Tibial nerve (tissue), 4 donors: ENCODE results near the gene OMD.

Experiments used
- EP300 ChIP-seq, 2 donors: sonication (generic); formaldehyde crosslinking; IDR thresholded peaks; one replicate each; pipeline ENCODE4 v1.6.1; 2017; ENCODE audit warnings: antibody characterized with exemption in 2 of 2, mild to moderate bottlenecking in 1 of 2
- POLR2A ChIP-seq, 2 donors: fragments of 450-650 bp; IDR thresholded peaks; one replicate each; pipeline ENCODE4 v1.6.1; 2017; ENCODE audit warnings: antibody characterized with exemption in 2 of 2, mild to moderate bottlenecking in 2 of 2, moderate library complexity in 2 of 2
- TF ChIP-seq, protein P1 (sequence below), 5 experiments: fragments of 200-600 bp in 3 of 5; fragments of 450-650 bp in 2 of 5; sonication (generic) in 3 of 5; IDR thresholded peaks; one replicate each; pipeline ENCODE4 v1.5.1; 2016 to 2019; ENCODE audit warnings: antibody characterized with exemption in 5 of 5, mild to moderate bottlenecking in 3 of 5, moderate library complexity in 2 of 5

DNA sequence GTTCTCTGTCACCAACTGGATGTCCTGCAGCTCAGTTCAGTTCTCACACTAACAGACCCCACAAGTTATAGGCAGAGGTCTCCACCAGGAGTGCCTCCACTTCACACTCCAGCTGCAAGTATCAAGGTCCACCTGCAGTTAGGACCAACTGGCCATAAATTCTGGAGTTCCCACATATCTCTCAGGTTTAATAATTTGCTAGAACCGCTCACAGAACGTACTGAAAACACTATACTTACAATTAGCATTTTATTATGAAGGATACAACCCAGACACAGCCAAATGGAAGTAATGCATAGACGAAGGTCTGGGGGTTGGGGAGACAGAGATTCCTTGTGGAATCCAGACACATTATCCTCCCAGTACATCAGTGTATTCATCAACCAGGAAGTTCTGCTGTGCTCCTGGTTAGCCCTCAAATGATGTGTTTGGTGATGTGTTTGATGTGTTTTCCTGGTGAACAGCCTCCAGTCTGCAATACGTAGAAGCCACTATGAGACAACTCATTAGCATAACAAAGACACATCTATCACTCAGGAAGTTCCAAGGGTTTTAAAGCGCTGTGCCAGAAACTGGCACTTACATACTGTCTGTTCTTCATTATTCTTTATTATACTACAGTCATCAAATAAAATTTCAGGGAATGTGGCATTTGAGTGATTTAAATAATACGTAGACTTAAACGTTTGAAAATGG lies 45.3 kb downstream of the OMD start:
- TF ChIP-seq, protein P1, sequence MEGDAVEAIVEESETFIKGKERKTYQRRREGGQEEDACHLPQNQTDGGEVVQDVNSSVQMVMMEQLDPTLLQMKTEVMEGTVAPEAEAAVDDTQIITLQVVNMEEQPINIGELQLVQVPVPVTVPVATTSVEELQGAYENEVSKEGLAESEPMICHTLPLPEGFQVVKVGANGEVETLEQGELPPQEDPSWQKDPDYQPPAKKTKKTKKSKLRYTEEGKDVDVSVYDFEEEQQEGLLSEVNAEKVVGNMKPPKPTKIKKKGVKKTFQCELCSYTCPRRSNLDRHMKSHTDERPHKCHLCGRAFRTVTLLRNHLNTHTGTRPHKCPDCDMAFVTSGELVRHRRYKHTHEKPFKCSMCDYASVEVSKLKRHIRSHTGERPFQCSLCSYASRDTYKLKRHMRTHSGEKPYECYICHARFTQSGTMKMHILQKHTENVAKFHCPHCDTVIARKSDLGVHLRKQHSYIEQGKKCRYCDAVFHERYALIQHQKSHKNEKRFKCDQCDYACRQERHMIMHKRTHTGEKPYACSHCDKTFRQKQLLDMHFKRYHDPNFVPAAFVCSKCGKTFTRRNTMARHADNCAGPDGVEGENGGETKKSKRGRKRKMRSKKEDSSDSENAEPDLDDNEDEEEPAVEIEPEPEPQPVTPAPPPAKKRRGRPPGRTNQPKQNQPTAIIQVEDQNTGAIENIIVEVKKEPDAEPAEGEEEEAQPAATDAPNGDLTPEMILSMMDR (IDR thresholded peaks at IDR 0.05), result no peak
- TF ChIP-seq POLR2A (IDR thresholded peaks at IDR 0.05) (no peak), EP300 (IDR thresholded peaks at IDR 0.05) (no peak)
